ENCODE results near the gene GKN2.

- TF ChIP-seq POLR2AphosphoS5 (IDR thresholded peaks at IDR 0.05; ENCODE audit: low read depth, low read length) = no peak
- no peak for TF ChIP-seq POLR2A (IDR thresholded peaks at IDR 0.05; ENCODE audit: low read depth, low read length)
- no peak for TF ChIP-seq TAF1 (IDR thresholded peaks at IDR 0.05; ENCODE audit: borderline replicate concordance, low read depth, low read length)
Measured at GRCh38 chr2:68918497-68918896, 34.2 kb downstream of the GKN2 start.
